Fibroblast of skin of right quadriceps (primary cell): Measurements from ENCODE around the gene FZD2.
"Not testable (repeated sequence)": the region's sequence is repeated elsewhere in the genome, so short reads cannot be mapped to it uniquely, and the experiment has no call there.

ENCODE experiments used
- DNase-seq: peaks from one replicate; pipeline ENCODE4 v3.0.0-alpha.2; 2013

FZD2 gene

GRCh38 chr17:44556832-44557606, at the start of gene FZD2:
Gene FZD2 (plus strand): TSS chr17:44557484. CDS start chr17:44557689, 205 bp downstream.
- DNase-seq = peak; percentile 100

GRCh38 chr17:44511241-44512134, 45.8 kb upstream of the FZD2 start:
- peak; percentile 29 for DNase-seq

- DNase-seq = peak; percentile 38
These were observed 39.3 kb upstream of the FZD2 start for GRCh38 chr17:44518032-44518431.

DNA sequence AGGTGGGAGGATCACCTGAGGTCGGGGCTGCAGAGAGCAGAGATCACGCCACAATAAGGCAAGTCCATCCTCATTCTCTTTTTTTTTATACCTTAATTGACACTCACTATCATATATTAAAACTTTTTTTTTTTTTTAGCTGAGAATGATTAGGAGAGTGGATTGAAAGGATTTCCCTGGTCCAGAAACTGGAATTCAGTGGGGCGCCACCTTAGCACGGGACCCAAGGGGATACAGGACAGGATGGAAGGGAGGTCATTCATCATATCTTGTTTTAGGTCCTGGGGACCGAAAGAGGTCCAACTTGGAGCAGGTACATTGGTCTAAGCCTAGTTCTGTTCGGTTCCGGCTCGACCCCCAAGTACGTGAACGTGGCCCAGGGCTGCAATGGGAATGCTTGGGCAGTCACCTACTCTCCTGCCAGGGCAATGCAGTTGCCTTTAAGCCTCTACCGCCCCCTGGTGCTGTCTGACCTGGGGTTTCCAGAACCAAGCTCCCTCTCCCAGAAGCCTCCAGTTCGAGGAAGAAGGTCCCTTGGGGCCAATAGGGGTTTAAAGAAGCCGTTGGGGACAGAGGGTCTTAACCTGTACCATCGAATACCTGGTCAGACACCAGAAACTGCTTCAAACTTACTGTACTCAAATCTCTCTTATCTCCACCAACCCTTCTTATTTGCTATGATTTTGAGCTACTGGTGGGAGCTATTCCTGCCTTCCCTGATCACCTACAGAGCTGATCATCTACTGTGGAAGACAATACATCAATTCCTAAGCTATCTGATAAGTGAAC, 34.2 kb upstream of the FZD2 start:
- peak; percentile 44 for DNase-seq

GRCh38 chr17:44523672-44523972, 33.7 kb upstream of the FZD2 start:
- DNase-seq = no peak

- DNase-seq = no peak
These were observed 30.2 kb upstream of the FZD2 start for GRCh38 chr17:44527102-44527501.

DNA sequence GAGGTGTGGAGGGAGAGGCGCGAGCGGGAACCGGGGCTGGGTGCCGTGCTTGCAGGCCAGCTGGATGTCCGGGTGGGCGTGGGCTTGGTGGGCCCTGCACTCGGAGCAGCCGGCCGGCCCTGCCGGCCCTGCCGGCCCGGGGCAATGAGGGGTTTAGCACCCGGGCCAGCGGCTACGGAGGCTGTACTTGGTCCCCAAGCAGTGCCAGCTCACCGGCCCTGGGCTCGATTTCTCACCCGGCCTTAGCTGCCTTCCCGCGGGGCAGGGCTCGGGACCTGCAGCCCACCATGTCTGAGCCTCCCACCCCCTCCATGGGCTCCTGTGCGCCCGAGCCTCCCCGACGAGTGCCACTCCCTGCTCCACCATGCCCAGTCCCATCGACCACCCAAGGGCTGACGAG, 29.3 kb upstream of the FZD2 start:
- no peak for DNase-seq

DNA sequence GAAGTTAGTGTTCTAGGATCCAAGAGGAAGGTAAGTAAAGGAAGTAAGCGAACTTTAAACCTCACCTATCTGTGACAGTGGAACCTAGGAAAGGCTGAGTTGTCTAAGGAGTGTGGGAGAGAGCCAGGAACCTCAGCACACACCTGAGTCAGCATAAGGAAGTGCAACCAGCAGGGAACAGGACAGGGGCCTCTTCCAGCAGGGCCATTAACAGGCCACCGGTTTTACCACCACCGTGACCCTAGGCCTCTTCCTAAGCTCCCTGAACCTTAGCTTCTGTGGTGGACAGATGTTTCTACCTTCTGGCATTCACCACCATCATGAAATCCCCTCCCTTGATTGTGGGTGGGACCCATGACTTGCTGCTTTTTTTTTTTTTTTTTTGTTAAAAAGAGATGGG, 27.4 kb upstream of the FZD2 start:
- DNase-seq = no peak

- no peak for DNase-seq
These were observed 26.3 kb upstream of the FZD2 start for GRCh38 chr17:44530896-44531418.

DNA sequence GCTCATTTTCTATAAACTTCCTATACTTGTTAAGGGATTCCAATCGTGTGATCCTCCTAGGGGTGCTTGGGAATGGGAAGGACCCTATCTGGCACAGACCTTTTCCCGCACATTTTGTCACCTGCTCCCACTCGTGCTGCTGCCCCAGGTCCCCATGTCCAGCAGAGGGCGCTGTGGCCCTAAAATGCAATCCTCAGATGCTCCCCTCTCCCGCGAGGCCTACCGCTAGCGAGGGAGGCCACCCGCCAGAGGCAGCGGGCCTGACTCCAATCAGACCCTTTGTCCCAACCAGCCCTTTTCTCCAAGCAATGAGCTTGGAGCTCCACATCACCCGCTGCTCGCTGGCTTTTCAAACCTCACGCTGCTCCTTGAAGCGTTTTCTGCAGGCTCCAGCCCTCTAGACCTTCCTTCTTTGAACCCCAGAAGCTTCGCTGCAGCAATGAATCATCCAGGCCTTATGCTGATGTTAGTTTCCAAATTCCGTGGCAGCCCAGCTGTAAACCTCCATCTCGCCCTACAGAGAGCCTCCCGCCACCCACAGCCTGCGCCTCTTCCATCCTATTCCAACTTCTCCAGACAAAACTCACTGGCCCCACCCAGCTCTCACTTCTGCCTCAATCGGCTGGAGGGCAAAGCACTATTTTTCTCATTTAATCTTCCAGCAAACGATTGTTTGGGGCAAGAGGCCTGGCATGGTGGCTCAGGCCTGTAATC, 23.6 kb upstream of the FZD2 start:
- peak; percentile 92 for DNase-seq

GRCh38 chr17:44536090-44536953, 21.0 kb upstream of the FZD2 start:
- DNase-seq = peak; percentile 54

- not testable (repeated sequence) for DNase-seq
These were observed 19.4 kb upstream of the FZD2 start for GRCh38 chr17:44537922-44538321.

- DNase-seq = no peak
These were observed 17.6 kb upstream of the FZD2 start for GRCh38 chr17:44539673-44540072.

DNA sequence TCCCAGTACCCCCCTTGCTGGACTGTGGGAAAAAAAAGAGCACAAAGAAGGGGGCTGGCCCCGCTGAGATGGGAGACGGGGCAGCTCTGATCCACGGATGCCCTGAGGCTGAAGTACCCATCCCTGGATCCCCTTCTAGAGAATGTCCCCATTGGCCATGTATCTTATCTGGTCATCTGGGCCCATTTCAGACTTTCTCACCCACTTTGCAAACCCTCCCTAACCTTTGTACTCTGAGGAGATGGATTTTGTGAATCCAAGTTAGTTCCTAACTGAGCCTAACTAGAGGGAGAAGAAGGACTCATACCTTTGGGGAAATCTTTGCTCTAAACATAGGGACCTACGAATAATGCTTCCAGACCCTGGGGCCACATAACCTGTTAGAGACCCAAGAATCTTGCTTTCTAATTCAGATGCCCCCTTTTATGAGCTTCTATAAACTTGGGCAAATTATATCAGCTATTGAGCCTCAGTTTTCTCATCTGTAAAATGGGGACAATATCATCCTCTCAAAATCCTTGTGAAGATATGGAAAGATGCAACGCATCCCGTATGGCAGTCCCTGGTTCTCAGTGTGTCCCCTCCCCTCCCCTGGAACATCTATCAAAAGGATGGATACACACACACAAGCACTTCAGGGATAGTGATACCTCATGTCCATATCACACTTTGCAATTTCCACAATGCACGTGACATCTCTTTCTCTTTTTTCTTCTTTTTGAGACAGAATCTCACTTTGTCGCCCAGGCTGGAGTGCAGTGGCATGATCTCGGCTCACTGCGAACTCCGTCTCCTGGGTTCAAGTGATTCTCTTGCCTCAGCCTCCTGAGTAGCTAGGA, 16.8 kb upstream of the FZD2 start:
- DNase-seq = no peak

GRCh38 chr17:44541884-44542581, 15.3 kb upstream of the FZD2 start:
- peak; percentile 31 for DNase-seq

GRCh38 chr17:44543213-44543904, 13.9 kb upstream of the FZD2 start:
- DNase-seq = peak; percentile 98

- DNase-seq = no peak
These were observed 13.3 kb upstream of the FZD2 start for GRCh38 chr17:44543905-44544523.
